Astrocyte (in vitro differentiated cells and primary cell): ENCODE data around the gene ARHGEF37. TPM values are rescaled to one million over a fixed set of nuclear protein-coding genes. Genes with fewer than 3 reads are reported as not detected.

Experiments
- DNase-seq: peaks from one replicate; pipeline ENCODE4 v3.0.0-alpha.2; 2010; ENCODE audit warnings: low read depth
- FAIRE-seq: peaks from 2 replicates; lab custom pipeline; 2011; peaks lifted over from hg19 to GRCh38; lab: Jason Lieb, UNC
- H2AFZ ChIP-seq: 2 replicates; pipeline ENCODE4 v1.6.0; 2012; ENCODE audit warnings: low read depth, low read length, inconsistent platforms
- H3K27ac ChIP-seq: 2 replicates; pipeline ENCODE4 v1.5.1; 2011; ENCODE audit warnings: low read depth, low read length, inconsistent platforms
- H3K27me3 ChIP-seq: 2 replicates; pipeline ENCODE4 v1.6.0; 2011; ENCODE audit warnings: low read length, inconsistent platforms; ENCODE audit not compliant: insufficient read depth
- H3K36me3 ChIP-seq: 2 replicates; pipeline ENCODE4 v1.5.1; 2011; ENCODE audit warnings: low read length, inconsistent platforms; ENCODE audit not compliant: insufficient read depth
- H3K4me1 ChIP-seq: 2 replicates; pipeline ENCODE4 v1.5.1; 2011; ENCODE audit warnings: low read length, inconsistent platforms; ENCODE audit not compliant: insufficient read depth
- H3K4me2 ChIP-seq: 2 replicates; pipeline ENCODE4 v1.6.0; 2012; ENCODE audit warnings: low read length, inconsistent platforms
- H3K4me3 ChIP-seq: 2 replicates; pipeline ENCODE4 v1.5.1; 2011; ENCODE audit warnings: low read depth, mild to moderate bottlenecking, low read length, inconsistent platforms; ENCODE audit not compliant: insufficient read depth
- H3K79me2 ChIP-seq: 2 replicates; pipeline ENCODE4 v1.6.0; 2012; ENCODE audit warnings: mild to moderate bottlenecking, low read length, inconsistent platforms; ENCODE audit not compliant: insufficient read depth
- H3K9ac ChIP-seq: 2 replicates; pipeline ENCODE4 v1.6.0; 2012; ENCODE audit warnings: mild to moderate bottlenecking, low read length, inconsistent platforms
- H3K9me3 ChIP-seq: 2 replicates; pipeline ENCODE4 v1.5.1; 2012; ENCODE audit warnings: low read depth, mild to moderate bottlenecking, low read length, inconsistent platforms; ENCODE audit not compliant: insufficient read depth
- H4K20me1 ChIP-seq: 2 replicates; pipeline ENCODE4 v1.6.0; 2012; ENCODE audit warnings: low read length, inconsistent platforms; ENCODE audit not compliant: insufficient read depth
- H3K27ac Mint-ChIP-seq: one replicate; pipeline ENCODE4 v1.8.0; 2021; ENCODE audit warnings: mild to moderate bottlenecking, mixed read lengths; ENCODE audit not compliant: unreplicated experiment
- H3K27me3 Mint-ChIP-seq: one replicate; pipeline ENCODE4 v1.8.0; 2021; ENCODE audit warnings: low read depth, mixed read lengths; ENCODE audit not compliant: unreplicated experiment
- H3K36me3 Mint-ChIP-seq: one replicate; pipeline ENCODE4 v1.8.0; 2021; ENCODE audit warnings: low read depth, mixed read lengths; ENCODE audit not compliant: unreplicated experiment
- H3K4me1 Mint-ChIP-seq: one replicate; pipeline ENCODE4 v1.8.0; 2021; ENCODE audit warnings: low read depth, mixed read lengths; ENCODE audit not compliant: unreplicated experiment
- H3K4me3 Mint-ChIP-seq: one replicate; pipeline ENCODE4 v1.8.0; 2021; ENCODE audit warnings: mild to moderate bottlenecking, moderate library complexity, mixed read lengths; ENCODE audit not compliant: unreplicated experiment
- H3K9me3 Mint-ChIP-seq: one replicate; pipeline ENCODE4 v1.8.0; 2021; ENCODE audit warnings: mild to moderate bottlenecking, mixed read lengths; ENCODE audit not compliant: unreplicated experiment
- CTCF ChIP-seq: IDR thresholded peaks from 2 replicates; pipeline ENCODE4 v1.5.1; 2011; ENCODE audit warnings: low read depth, mild to moderate bottlenecking, inconsistent platforms, low read length, moderate library complexity; ENCODE audit not compliant: insufficient read depth
- EZH2 ChIP-seq: IDR thresholded peaks from 2 replicates; pipeline ENCODE4 v1.6.1; 2012; ENCODE audit warnings: mild to moderate bottlenecking, low read length, inconsistent platforms; ENCODE audit not compliant: insufficient read depth
- total RNA-seq: library from RNA; stranded (reverse); gene quantifications from 2 replicates; pipeline ENCODE4 v1.2.1, GENCODE V29; 2021

ARHGEF37 gene
- total RNA-seq, 1 donor from 2014 or later: 2.3 TPM

- FAIRE-seq: no peak
- H3K36me3 ChIP-seq: peaks cover 11% of the 10 kb centered on the region
- peak overlapping the region; percentile 98 for H3K4me3 ChIP-seq
- no peak for DNase-seq
- H3K27ac Mint-ChIP-seq: peak overlapping the region; percentile 99
- H3K4me1 ChIP-seq: peaks cover 23% of the 10 kb centered on the region
- peaks cover 21% of the 10 kb centered on the region for H3K36me3 Mint-ChIP-seq
- peak overlapping the region; percentile 100 for H3K9ac ChIP-seq
- H3K4me1 Mint-ChIP-seq: peaks cover 7% of the 10 kb centered on the region
- TF ChIP-seq EZH2 (no peak), CTCF (no peak)
- peak overlapping the region; percentile 36 for H2AFZ ChIP-seq
- peak overlapping the region; percentile 95 for H3K4me2 ChIP-seq
- H3K27ac ChIP-seq: peak overlapping the region; percentile 99
- no peaks in the 10 kb centered on the region for H3K27me3 ChIP-seq
- H3K9me3 ChIP-seq: no peaks in the 10 kb centered on the region
- peak overlapping the region; percentile 94 for H3K4me3 Mint-ChIP-seq
- peaks cover 44% of the 10 kb centered on the region for H4K20me1 ChIP-seq
- H3K9me3 Mint-ChIP-seq: no peaks in the 10 kb centered on the region
- no peaks in the 10 kb centered on the region for H3K27me3 Mint-ChIP-seq
- peaks cover 61% of the 10 kb centered on the region for H3K79me2 ChIP-seq
Observed at GRCh38 chr5:149550594-149551226, 30.6 kb upstream of the ARHGEF37 start.

- H2AFZ ChIP-seq: peak within 1 kb of the TSS; percentile 87
- H3K27ac Mint-ChIP-seq: peak within 1 kb of the TSS; percentile 99
- peak within 1 kb of the TSS; percentile 98 for H3K4me3 ChIP-seq
- no peaks in the 10 kb centered on the region for H3K9me3 ChIP-seq
- H3K27me3 Mint-ChIP-seq: no peaks in the 10 kb centered on the region
- FAIRE-seq (no peak), DNase-seq (peak; percentile 93)
- H4K20me1 ChIP-seq: peaks cover 36% of the 10 kb centered on the region
- H3K27me3 ChIP-seq: no peaks in the 10 kb centered on the region
- H3K4me1 ChIP-seq: peaks cover 23% of the 10 kb centered on the region
- H3K36me3 ChIP-seq: peaks cover 11% of the 10 kb centered on the region
- peak within 1 kb of the TSS; percentile 95 for H3K4me2 ChIP-seq
- peak within 1 kb of the TSS; percentile 100 for H3K9ac ChIP-seq
- peak within 1 kb of the TSS; percentile 94 for H3K4me3 Mint-ChIP-seq
- H3K9me3 Mint-ChIP-seq: no peaks in the 10 kb centered on the region
- H3K79me2 ChIP-seq: peaks cover 54% of the 10 kb centered on the region
- TF ChIP-seq CTCF (peak; percentile 69), EZH2 (no peak)
- peak within 1 kb of the TSS; percentile 99 for H3K27ac ChIP-seq
- H3K36me3 Mint-ChIP-seq: peaks cover 19% of the 10 kb centered on the region
- peaks cover 7% of the 10 kb centered on the region for H3K4me1 Mint-ChIP-seq
Observed at GRCh38 chr5:149551227-149552037, 29.9 kb upstream of the ARHGEF37 start, which contains the start of gene CSNK1A1. TSS of gene CSNK1A1 (minus strand) at chr5:149551439. CDS start at chr5:149550964, 475 bp downstream.
